H1 (cell line): ENCODE data around the gene SLC12A2. TPM values are rescaled to one million over a fixed set of nuclear protein-coding genes. Genes with fewer than 3 reads are reported as not detected.

Experiments
- CTCF ChIA-PET: fragments of 300-600 bp; sonication (Branson Sonifier 250); formaldehyde crosslinking; loops from one replicate; lab custom pipeline; 2021; ENCODE audit not compliant: partially characterized antibody; lab: Charles Lee
- POLR2A ChIA-PET: fragments of 300-600 bp; sonication (Branson Sonifier 250); formaldehyde crosslinking; loops from one replicate; lab custom pipeline; 2021; ENCODE audit warnings: inconsistent platforms; ENCODE audit not compliant: partially characterized antibody; lab: Charles Lee
- DNase-seq, 2 experiments: peaks; one replicate each; pipeline versions ENCODE4 v3.0.0 to v3.0.0-alpha.2; 2010 to 2022; ENCODE audit warnings: low spot score in 2 of 2, low read depth in 1 of 2, mixed read lengths in 1 of 2
- FAIRE-seq: peaks from 2 replicates; lab custom pipeline; 2011; peaks lifted over from hg19 to GRCh38; lab: Jason Lieb, UNC
- H2AFZ ChIP-seq: 2 replicates; pipeline ENCODE4 v1.8.1; 2012; ENCODE audit warnings: low read length, inconsistent platforms
- H2AK5ac ChIP-seq: 2 replicates; pipeline ENCODE4 v1.6.1; 2013; ENCODE audit warnings: low read depth, low read length
- H2BK120ac ChIP-seq: replicated peaks from 2 replicates; pipeline ENCODE3; 2013; ENCODE audit warnings: low read depth, low read length, inconsistent platforms
- H2BK12ac ChIP-seq: 2 replicates; pipeline ENCODE4 v1.6.1; 2013; ENCODE audit warnings: low read depth, low read length
- H2BK15ac ChIP-seq: 2 replicates; pipeline ENCODE4 v1.6.1; 2013; ENCODE audit warnings: low read length
- H2BK20ac ChIP-seq: 2 replicates; pipeline ENCODE4 v1.6.1; 2013; ENCODE audit warnings: low read length
- H2BK5ac ChIP-seq: 2 replicates; pipeline ENCODE4 v1.6.1; 2013; ENCODE audit warnings: low read depth, low read length
- H3K14ac ChIP-seq: 2 replicates; pipeline ENCODE4 v1.6.1; 2013; ENCODE audit warnings: inconsistent platforms; ENCODE audit not compliant: insufficient read length
- H3K18ac ChIP-seq: 2 replicates; pipeline ENCODE4 v1.6.1; 2013; ENCODE audit warnings: low read length; ENCODE audit errors: extremely low read depth
- H3K23ac ChIP-seq: 2 replicates; pipeline ENCODE4 v1.6.1; 2013; ENCODE audit warnings: inconsistent platforms; ENCODE audit not compliant: insufficient read length
- H3K23me2 ChIP-seq: 2 replicates; pipeline ENCODE4 v1.6.1; 2013; ENCODE audit warnings: low read depth, low read length
- H3K27ac ChIP-seq: 2 replicates; pipeline ENCODE4 v1.6.1; 2011; ENCODE audit warnings: low read depth, low read length, inconsistent platforms
- H3K27me3 ChIP-seq, 4 experiments: replicated peaks in 1 of 4; 1 replicate in 1 of 4; 2 replicates in 3 of 4; pipeline versions ENCODE4 v1.6.1 to v1.8.1; 2011 to 2013; ENCODE audit warnings: low read length in 3 of 4, mild to moderate bottlenecking in 3 of 4, inconsistent platforms in 2 of 4, mixed read lengths in 2 of 4, moderate library complexity in 1 of 4; ENCODE audit not compliant: control insufficient read depth in 3 of 4, insufficient read depth in 3 of 4; ENCODE audit errors: extremely low read depth in 1 of 4
- H3K36me3 ChIP-seq, 4 experiments: 2 replicates each; pipeline versions ENCODE4 v1.6.1 to v1.8.1; 2011 to 2013; ENCODE audit warnings: mild to moderate bottlenecking in 4 of 4, low read length in 3 of 4, moderate library complexity in 2 of 4, control low read depth in 1 of 4, inconsistent platforms in 1 of 4; ENCODE audit not compliant: insufficient read depth in 4 of 4, control insufficient read depth in 2 of 4
- H3K4ac ChIP-seq: replicated peaks from 2 replicates; pipeline ENCODE3; 2013; ENCODE audit warnings: low read length, low read depth, mixed read lengths, inconsistent platforms; ENCODE audit not compliant: insufficient read length
- H3K4me1 ChIP-seq, 4 experiments: replicated peaks in 1 of 4; 1 replicate in 1 of 4; 2 replicates in 3 of 4; pipeline versions ENCODE4 v1.6.1 to v1.8.1; 2011 to 2013; ENCODE audit warnings: low read length in 3 of 4, inconsistent platforms in 2 of 4, mixed read lengths in 1 of 4; ENCODE audit not compliant: insufficient read depth in 4 of 4, control insufficient read depth in 3 of 4
- H3K4me2 ChIP-seq, 2 experiments: 2 replicates each; pipeline versions ENCODE4 v1.6.1 to v1.8.1; 2011 to 2013; ENCODE audit warnings: low read depth in 2 of 2, low read length in 2 of 2, control low read depth in 1 of 2, inconsistent platforms in 1 of 2, mild to moderate bottlenecking in 1 of 2; ENCODE audit not compliant: insufficient read depth in 1 of 2
- H3K4me3 ChIP-seq, 4 experiments: fragments of 200-600, 300-600 bp in 1 of 4; sonication (generic), shearing (Covaris generic), sonication (Bioruptor Twin) in 1 of 4; 2 replicates each; pipeline versions ENCODE4 v1.5.1 to v1.8.1; 2011 to 2016; ENCODE audit warnings: low read length in 4 of 4, low read depth in 3 of 4, control low read depth in 2 of 4, inconsistent platforms in 2 of 4, mild to moderate bottlenecking in 2 of 4, mixed read lengths in 1 of 4, moderate library complexity in 1 of 4; ENCODE audit not compliant: insufficient read depth in 2 of 4; ENCODE audit errors: extremely low read depth in 1 of 4
- H3K56ac ChIP-seq: replicated peaks from 2 replicates; pipeline ENCODE3; 2013; ENCODE audit warnings: low read depth, mild to moderate bottlenecking, mixed read lengths, low read length, inconsistent platforms; ENCODE audit not compliant: insufficient read length
- H3K79me1 ChIP-seq: 2 replicates; pipeline ENCODE4 v1.6.1; 2013; ENCODE audit warnings: low read depth, low read length, control low read depth
- H3K79me2 ChIP-seq, 2 experiments: 2 replicates each; pipeline versions ENCODE4 v1.6.1 to v1.8.1; 2012 to 2013; ENCODE audit warnings: low read length in 2 of 2, mild to moderate bottlenecking in 2 of 2, inconsistent platforms in 1 of 2; ENCODE audit not compliant: insufficient read depth in 2 of 2, control insufficient read depth in 1 of 2
- H3K9ac ChIP-seq, 4 experiments: replicated peaks in 1 of 4; 1 replicate in 1 of 4; 2 replicates in 3 of 4; pipeline versions ENCODE4 v1.6.1 to v1.8.1; 2011 to 2013; ENCODE audit warnings: low read depth in 3 of 4, low read length in 3 of 4, control low read depth in 2 of 4, mild to moderate bottlenecking in 2 of 4, moderate library complexity in 2 of 4, inconsistent platforms in 1 of 4; ENCODE audit errors: extremely low read depth in 1 of 4
- H3K9me3 ChIP-seq, 2 experiments: 2 replicates each; pipeline versions ENCODE4 v1.6.1 to v1.8.1; 2012 to 2013; ENCODE audit warnings: mild to moderate bottlenecking in 2 of 2, moderate library complexity in 2 of 2, control low read depth in 1 of 2, inconsistent platforms in 1 of 2, low read depth in 1 of 2, low read length in 1 of 2, mixed read lengths in 1 of 2; ENCODE audit not compliant: insufficient read depth in 2 of 2
- H4K20me1 ChIP-seq, 2 experiments: replicated peaks in 1 of 2; 2 replicates each; pipeline versions ENCODE3 to v1.8.1; 2011 to 2013; ENCODE audit warnings: inconsistent platforms in 2 of 2, low read length in 2 of 2, mild to moderate bottlenecking in 1 of 2; ENCODE audit not compliant: insufficient read depth in 2 of 2, control insufficient read depth in 1 of 2
- H4K5ac ChIP-seq: 2 replicates; pipeline ENCODE4 v1.6.1; 2013; ENCODE audit warnings: low read length, low read depth, mixed read lengths, inconsistent platforms; ENCODE audit not compliant: insufficient read length
- H4K8ac ChIP-seq: 2 replicates; pipeline ENCODE4 v1.8.0; 2013; ENCODE audit warnings: mild to moderate bottlenecking, moderate library complexity, low read length, inconsistent platforms; ENCODE audit not compliant: insufficient read depth; ENCODE audit errors: extremely low read depth
- H4K91ac ChIP-seq: replicated peaks from 2 replicates; pipeline ENCODE3; 2013; ENCODE audit warnings: low read length, mixed read lengths, inconsistent platforms; ENCODE audit not compliant: insufficient read length
- ASH2L ChIP-seq: fragments of 200-600, 300-600 bp; sonication (generic); IDR thresholded peaks from one replicate; pipeline ENCODE4 v1.7.1; 2017; ENCODE audit warnings: low read length
- CHD1 ChIP-seq: IDR thresholded peaks from 2 replicates; pipeline ENCODE4 v1.6.1; 2012; ENCODE audit warnings: low read depth, low read length, improper control_type of control experiment
- EP300 ChIP-seq, 2 experiments: IDR thresholded peaks; 1 replicate in 1 of 2; 2 replicates in 1 of 2; pipeline ENCODE4 v1.6.1; 2011 to 2012; ENCODE audit warnings: low read depth in 2 of 2, low read length in 2 of 2, mild to moderate bottlenecking in 2 of 2, borderline replicate concordance in 1 of 2, inconsistent platforms in 1 of 2, moderate library complexity in 1 of 2
- HDAC6 ChIP-seq: IDR thresholded peaks from one replicate; pipeline ENCODE4 v1.7.1; 2012; ENCODE audit warnings: low read depth, mild to moderate bottlenecking, inconsistent platforms, low read length, moderate library complexity
- JUN ChIP-seq: IDR thresholded peaks from 2 replicates; pipeline ENCODE4 v1.6.1; 2011; ENCODE audit warnings: low read depth, mild to moderate bottlenecking, improper control_type of control experiment, low read length
- POLR2A ChIP-seq, 2 experiments: IDR thresholded peaks; 1 replicate in 1 of 2; 2 replicates in 1 of 2; pipeline ENCODE4 v1.6.1; 2011; ENCODE audit warnings: low read depth in 2 of 2, low read length in 2 of 2, mild to moderate bottlenecking in 2 of 2; ENCODE audit errors: control extremely low read depth in 1 of 2
- RFX5 ChIP-seq: IDR thresholded peaks from 2 replicates; pipeline ENCODE4 v1.6.1; 2011; ENCODE audit warnings: low read depth, low read length, improper control_type of control experiment, borderline replicate concordance
- SUZ12 ChIP-seq: fragments of 200-600 bp; sonication (generic); IDR thresholded peaks from 2 replicates; pipeline ENCODE4 v1.6.1; 2012; ENCODE audit warnings: mild to moderate bottlenecking, inconsistent platforms, low read length, moderate library complexity, mixed read lengths
- TAF1 ChIP-seq: IDR thresholded peaks from 2 replicates; pipeline ENCODE4 v1.6.1; 2011; ENCODE audit warnings: mild to moderate bottlenecking, low read depth, low read length
- TBP ChIP-seq: IDR thresholded peaks from 2 replicates; pipeline ENCODE4 v1.6.1; 2011; ENCODE audit warnings: low read depth, low read length, improper control_type of control experiment
- TEAD4 ChIP-seq: IDR thresholded peaks from 2 replicates; pipeline ENCODE4 v1.6.1; 2012; ENCODE audit warnings: low read depth, low read length, inconsistent platforms, mixed read lengths
- ZNF274 ChIP-seq: IDR thresholded peaks from 2 replicates; pipeline ENCODE4 v1.7.0; 2012; ENCODE audit warnings: low read length, borderline replicate concordance; ENCODE audit errors: extremely low read depth
- polyA plus RNA-seq, 7 experiments: library from polyadenylated mRNA; depleted of rRNA in 3 of 7; stranded (reverse) in 5 of 7; unstranded in 2 of 7; fragments of >200 nt in 5 of 7; fragments of 200-250 nt in 2 of 7; gene quantifications; 1 replicate in 5 of 7; 2 replicates in 1 of 7; 4 replicates in 1 of 7; pipeline versions ENCODE4 v1.2.1 to v1.2.3, GENCODE V29; 2011 to 2013; ENCODE audit warnings: missing spikeins in 2 of 7, mixed read lengths in 2 of 7
- total RNA-seq: library from RNA; stranded (reverse); fragmentation: NEBNext Ultra II Directional; extraction: Animal tissue kit (Norgen Biotek cat#: 25700); gene quantifications from 2 replicates; pipeline ENCODE4 v1.2.1, GENCODE V29; 2021
- TF ChIP-seq, protein P1 (sequence below): IDR thresholded peaks from 2 replicates; pipeline ENCODE4 v1.6.1; 2012; ENCODE audit warnings: inconsistent platforms

SLC12A2 gene
- total and polyA plus RNA-seq, 2 of the 8 experiments (the other 6 are each of a cell fraction or from before 2014, with no cell fraction given), result 2.6 to 16.2 TPM

DNA sequence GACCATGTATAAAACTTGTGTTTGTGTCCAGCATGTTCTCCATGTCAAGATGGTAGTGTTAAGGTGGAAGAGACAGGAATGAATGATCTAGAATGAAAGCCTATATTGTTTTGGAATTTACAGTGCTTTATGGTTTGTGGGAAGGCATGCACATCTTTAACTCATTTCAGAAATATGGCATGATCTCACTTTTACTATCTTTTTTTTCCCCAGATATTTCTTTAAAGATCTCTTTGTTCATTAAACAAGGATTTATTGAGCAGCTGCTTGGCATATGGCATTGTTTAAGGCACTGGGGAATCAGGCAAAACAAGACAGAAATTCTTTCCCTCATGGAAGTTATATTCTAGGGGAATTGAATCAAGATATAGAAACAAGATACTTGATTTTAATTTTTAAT, 51.7 kb downstream of the SLC12A2 start:
- ChIA-PET POLR2A (no interaction called here), CTCF (no interaction called here)
- no peak for DNase-seq
- Histone ChIP-seq H3K27me3 (no peaks in the 10 kb centered on the region), H3K9me3 (no peaks in the 10 kb centered on the region), H4K91ac (no peak overlapping the region), H3K23me2 (no peaks in the 10 kb centered on the region), H2BK12ac (no peak overlapping the region), H3K4me2 (no peak overlapping the region), H3K9ac (no peak overlapping the region), H3K14ac (no peak overlapping the region), H4K8ac (no peak overlapping the region), H3K4me3 (no peak overlapping the region), H3K23ac (no peak overlapping the region), H2AK5ac (no peak overlapping the region), H2BK5ac (no peak overlapping the region), H3K79me1 (no peaks in the 10 kb centered on the region), H4K20me1 (no peaks in the 10 kb centered on the region), H2BK20ac (no peak overlapping the region), H3K27ac (no peak overlapping the region), H2BK120ac (no peak overlapping the region), H3K36me3 (no peaks in the 10 kb centered on the region; a peak in 1 of 8 replicates), H3K4ac (no peak overlapping the region), H2AFZ (no peak overlapping the region), H3K56ac (no peak overlapping the region), H3K4me1 (no peaks in the 10 kb centered on the region), H4K5ac (no peak overlapping the region), H3K79me2 (no peaks in the 10 kb centered on the region), H2BK15ac (no peak overlapping the region), H3K18ac (no peak overlapping the region)
- TF ChIP-seq TEAD4 (no peak), ASH2L (no peak), SUZ12 (no peak), HDAC6 (no peak), CHD1 (no peak), TBP (no peak), ZNF274 (no peak), TAF1 (no peak), EP300 (IDR thresholded peaks at IDR 0.05; ENCODE audit: borderline replicate concordance in 1 of 2, low read depth in 2 of 2, low read length in 2 of 2) (no peak), JUN (no peak), RFX5 (no peak), POLR2A (IDR thresholded peaks at IDR 0.05; ENCODE audit: control extremely low read depth in 1 of 2, low read depth in 2 of 2, low read length in 2 of 2) (no peak)
- TF ChIP-seq, protein P1, sequence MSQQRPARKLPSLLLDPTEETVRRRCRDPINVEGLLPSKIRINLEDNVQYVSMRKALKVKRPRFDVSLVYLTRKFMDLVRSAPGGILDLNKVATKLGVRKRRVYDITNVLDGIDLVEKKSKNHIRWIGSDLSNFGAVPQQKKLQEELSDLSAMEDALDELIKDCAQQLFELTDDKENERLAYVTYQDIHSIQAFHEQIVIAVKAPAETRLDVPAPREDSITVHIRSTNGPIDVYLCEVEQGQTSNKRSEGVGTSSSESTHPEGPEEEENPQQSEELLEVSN, result no peak
- no peak for FAIRE-seq
